GM19025 (cell line): ENCODE results near the gene CD207.
"Not testable (repeated sequence)": the region's sequence is repeated elsewhere in the genome, so short reads cannot be mapped to it uniquely, and the experiment has no call there.

Source experiments
- ATAC-seq: cut with Tn5 transposase; IDR thresholded peaks from one replicate; pipeline ENCODE4 v1.9.1; 2021; ENCODE audit warnings: mild to moderate bottlenecking, low read depth, moderate library complexity; ENCODE audit not compliant: unreplicated experiment

The CD207 gene

GRCh38 chr2:70829916-70830315 is 5.7 kb downstream of the CD207 start:
- no peak for ATAC-seq

- no peak for ATAC-seq
These were observed 6.4 kb downstream of the CD207 start for GRCh38 chr2:70828914-70829824.

GRCh38 chr2:70828115-70828514 is 7.5 kb downstream of the CD207 start:
- ATAC-seq = no peak

GRCh38 chr2:70827388-70827787 is 8.2 kb downstream of the CD207 start:
- no peak for ATAC-seq

DNA sequence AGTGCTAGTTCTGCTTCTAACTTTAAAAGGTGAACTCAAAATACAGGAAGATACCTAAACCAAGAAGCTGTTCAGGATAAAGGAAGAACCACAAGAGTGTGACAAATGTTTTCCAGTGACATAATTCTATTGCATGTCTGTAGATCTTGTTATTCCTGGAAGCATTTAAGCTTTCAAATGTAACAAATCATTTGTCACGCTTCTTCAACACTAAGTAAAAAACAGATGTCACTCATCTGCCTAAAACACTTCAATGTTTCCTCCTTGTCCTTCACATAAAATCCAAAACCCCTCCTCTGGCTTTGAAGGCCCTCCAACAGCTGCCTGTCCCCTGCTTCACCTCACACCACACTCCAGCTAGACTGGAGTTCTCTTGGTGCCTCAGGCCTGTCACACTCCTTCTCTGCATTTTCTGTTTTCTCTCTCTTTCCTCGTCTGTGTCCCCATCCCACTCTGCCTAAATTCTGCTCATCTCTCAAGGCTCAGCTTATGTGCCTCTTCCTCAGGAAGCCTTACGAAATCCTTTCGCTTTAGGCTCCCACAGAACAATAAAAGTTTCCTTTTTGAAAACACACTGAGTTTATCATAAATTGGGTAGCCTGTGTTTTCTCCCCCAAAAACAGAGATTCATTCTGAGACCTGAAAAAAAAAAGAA is 8.8 kb downstream of the CD207 start:
- ATAC-seq = no peak

DNA sequence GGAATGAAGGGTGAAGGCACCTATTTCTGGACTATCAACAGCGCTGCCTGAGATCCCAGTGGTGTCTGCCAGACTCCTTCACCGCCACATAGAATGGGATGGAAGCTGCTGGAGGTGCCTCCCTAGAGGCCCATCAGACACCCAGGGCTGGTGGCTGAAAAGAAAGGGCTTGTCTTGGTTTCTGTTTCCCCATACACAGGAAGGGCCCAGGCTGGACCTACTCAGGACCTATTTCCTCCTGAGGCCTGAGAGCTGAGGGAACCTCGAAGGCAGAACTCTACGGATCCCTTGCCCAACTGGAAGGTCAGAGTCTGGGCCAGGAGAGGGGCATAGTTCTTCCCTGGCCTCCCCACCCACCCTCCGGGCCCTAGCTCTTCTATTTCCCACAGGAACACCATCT is 12.4 kb downstream of the CD207 start:
- ATAC-seq = no peak

- ATAC-seq = no peak
These were observed 12.8 kb downstream of the CD207 start for GRCh38 chr2:70822843-70823242.

DNA sequence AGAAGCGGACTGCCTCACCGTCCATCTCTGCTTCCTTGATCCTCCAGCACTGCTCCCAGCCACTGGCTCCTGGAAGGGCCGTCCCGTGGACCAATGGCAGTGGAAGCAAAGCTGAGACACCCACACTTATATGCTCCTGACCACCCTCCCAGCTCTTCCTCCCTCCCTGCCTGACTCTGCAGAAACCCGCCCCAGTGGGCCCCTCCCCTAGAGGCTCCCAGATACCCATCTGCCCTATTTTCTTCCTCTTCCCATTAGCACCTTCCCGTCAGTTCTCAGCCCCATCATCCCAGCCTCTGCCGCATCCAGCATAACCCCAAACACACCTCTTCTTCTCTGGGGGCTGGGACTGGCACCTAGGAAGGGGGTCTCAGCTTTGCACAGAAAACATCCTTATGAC is 15.1 kb downstream of the CD207 start, which contains the start of gene CLEC4F:
TSS of gene CLEC4F (minus strand) at position 101 of the 400 bp plus-strand sequence. CDS start at position 25, 76 bp downstream.
- ATAC-seq = no peak

- ATAC-seq = no peak
These were observed 18.2 kb downstream of the CD207 start for GRCh38 chr2:70817284-70817954.

DNA sequence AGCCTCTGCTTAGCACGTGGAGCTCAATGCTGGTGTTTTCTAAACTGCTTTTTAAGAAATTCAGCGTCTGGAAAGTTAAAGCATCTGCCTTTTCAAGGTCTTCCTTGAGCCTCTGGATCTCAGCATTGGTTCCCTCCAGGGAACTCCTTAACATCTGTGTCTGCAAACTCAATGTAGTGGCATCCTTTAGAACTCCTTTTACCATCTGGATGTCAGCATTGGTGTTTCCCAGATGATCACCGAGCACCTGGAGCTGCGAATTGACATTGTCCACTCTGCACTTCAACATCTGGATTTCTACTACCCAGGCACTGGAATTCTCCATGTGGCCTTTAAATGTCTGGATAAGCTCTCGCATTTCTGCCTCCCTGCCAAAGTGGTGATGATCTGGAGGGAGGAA is 18.9 kb downstream of the CD207 start:
- ATAC-seq = no peak

GRCh38 chr2:70808983-70809958 is 26.3 kb downstream of the CD207 start:
- ATAC-seq = no peak

GRCh38 chr2:70807828-70808118 is 27.8 kb downstream of the CD207 start:
- ATAC-seq = no peak

- no peak for ATAC-seq
These were observed 28.4 kb downstream of the CD207 start for GRCh38 chr2:70807102-70807827.

DNA sequence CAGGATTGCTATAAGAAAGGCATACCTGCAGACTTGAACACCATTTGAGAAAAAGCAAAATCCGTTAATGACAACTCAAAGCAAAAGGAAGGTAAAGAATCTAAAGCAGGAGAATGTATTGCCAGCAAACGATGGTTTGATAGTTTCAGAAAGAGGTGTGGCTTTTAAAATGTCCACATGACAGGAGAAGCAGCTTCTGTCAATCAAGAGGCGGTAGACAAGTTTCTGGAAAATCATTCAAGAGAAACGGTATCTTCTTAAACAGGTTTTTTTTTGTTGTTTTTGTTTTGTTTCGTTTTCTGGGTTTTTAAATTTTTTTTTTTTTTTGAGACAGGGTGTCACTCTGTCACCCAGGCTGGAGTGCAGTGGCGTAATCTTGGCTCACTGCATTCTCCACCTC is 29.0 kb downstream of the CD207 start:
- no peak for ATAC-seq

- ATAC-seq = no peak
These were observed 29.6 kb downstream of the CD207 start for GRCh38 chr2:70806013-70806412.

DNA sequence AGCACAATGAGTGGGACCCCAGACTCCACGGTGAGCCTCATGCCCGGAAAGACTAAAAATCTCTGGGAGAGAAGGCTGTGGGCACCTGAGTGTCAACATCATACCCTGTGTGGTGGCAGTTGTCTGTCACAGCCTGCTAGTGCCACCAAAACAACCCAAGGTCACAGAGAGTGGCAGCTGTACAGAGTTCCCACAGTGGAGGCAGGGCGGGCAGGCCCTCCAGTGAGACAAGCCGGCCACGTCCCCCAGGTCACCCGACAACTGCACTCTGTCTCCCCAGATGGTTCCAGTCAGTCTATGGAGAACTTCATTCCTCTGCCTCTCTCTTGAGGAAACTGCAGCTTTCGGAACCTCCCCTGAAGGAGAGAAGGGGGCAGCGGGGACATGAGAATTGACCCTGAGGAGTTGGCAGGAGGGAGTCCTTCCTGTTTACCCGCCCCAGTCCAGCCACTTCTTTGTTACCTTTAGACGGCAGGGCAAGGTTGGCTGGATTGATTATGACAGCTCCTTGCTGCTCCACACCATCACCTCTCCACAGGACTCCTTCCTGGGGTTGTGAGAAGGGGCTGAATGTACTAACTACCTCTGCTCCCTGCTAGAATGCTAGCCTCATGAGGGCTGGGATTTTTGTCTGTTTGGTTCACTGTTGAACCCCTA is 33.9 kb downstream of the CD207 start:
- ATAC-seq = no peak

- ATAC-seq = no peak
These were observed 35.9 kb downstream of the CD207 start for GRCh38 chr2:70799706-70800105.

DNA sequence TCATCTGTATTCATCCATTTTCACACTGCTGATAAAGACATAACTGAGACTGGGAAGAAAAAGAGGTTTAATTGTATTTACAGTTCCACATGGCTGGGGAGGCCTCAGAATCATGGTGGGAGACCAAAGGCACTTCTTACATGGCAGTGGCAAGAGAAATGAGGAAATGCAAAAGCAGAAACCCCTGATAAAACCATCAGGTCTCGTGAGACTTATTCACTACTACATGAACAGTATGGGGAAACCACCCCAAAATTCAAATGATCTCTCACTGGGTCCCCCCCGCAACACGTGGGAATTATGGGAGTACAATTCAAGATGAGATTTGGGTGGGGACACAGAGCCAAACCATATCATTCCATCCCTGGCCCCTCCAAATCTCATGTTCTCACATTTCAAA is 37.6 kb downstream of the CD207 start:
- ATAC-seq = not testable (repeated sequence)

DNA sequence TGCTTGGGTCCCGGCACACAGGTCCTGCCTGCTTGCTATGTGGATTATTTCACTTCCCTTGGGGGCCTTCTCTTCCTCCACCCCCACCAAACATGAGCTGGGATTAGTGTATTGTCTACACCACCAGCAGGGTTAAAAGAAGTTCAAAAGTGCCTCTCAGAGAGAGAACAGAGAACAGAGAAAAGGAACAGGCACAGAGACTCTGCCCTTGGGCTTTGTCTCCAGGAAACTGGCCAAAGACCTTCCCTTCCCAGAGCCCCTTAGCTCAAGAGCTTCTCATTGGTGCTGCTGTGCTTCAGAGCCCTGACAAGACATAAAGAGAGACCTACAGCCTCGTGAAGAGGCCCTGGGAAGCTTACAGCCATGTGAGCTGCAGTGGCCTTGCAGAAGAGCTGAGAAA is 38.1 kb downstream of the CD207 start:
- ATAC-seq = no peak
